ENCODE results near the gene RGL1.
"Not testable (repeated sequence)": the region's sequence is repeated elsewhere in the genome, so short reads cannot be mapped to it uniquely, and the experiment has no call there.

RGL1 gene

DNA sequence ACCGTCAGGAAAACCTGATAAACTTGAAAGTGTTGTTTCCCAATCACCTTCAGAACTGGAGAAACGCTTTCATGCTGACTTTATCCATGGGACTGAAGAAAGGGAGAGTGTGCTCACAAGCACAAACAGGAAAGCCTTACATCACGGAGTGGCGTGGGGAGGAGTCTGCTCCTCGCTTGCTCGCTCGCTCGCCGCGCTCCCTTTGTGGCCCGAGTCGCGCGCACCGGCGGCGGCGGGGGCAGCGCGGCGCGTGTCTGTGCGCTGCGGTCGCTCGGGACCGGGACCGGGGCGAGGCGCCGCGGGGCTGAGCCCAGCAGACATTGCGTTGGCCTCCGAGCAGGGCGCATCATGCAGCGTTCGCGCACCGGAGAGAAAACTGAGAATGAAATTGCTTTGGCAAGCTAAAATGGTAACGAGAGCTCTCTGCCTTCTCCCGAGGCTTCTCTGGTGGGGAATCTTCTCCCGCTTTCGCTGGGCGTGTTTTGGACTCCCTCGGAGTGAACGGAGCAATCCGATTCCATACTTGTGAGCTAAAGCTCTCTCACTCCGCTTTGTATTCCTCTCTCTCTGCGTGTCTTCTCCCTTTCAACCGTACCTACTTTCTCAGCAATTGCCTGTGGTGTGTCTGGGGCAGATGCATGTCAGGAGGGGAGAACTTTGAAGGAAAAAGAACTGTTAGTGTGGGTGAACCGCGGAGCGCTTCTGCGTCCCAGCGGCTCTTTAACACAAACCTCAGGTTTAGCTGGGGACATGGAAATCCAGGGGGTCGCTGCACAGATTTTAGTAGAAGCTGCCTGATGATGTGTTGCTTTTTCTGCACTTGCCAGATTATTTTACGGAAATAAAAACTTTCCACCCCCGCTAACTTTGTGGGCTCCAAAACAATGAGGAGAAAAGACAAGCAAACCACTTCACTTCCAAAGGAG, at the start of gene RGL1:
Gene RGL1, plus strand, starts transcription at position 205 of the 926 bp plus-strand sequence. Its CDS starts 178 bp downstream, at position 383.
- no peak for DNase-seq (ENCODE audit: low read depth in 2 of 2)

- DNase-seq (ENCODE audit: low read depth in 2 of 2), result no peak
Observed at GRCh38 chr1:183756326-183756725, 48.6 kb upstream of the RGL1 start.

DNA sequence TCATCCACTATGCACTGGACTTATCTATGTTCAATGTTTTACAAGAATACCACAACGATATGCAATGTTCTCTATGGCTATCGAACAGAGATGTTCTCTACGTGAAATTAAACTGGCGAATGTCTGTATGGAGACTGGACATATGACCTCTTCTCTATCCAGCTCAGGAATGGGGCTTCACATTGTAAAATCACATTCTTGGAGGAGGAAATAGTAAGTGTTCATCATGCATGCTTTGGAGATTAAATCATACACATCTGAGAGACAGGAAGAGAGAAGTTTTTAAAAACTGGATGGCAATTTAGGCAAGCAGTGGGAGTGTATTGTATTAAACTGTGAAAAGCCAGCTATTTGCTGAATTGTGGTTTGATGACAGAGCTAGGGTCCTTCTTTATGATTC, 47.9 kb upstream of the RGL1 start:
- no peak for DNase-seq (ENCODE audit: low read depth in 2 of 2)

- no peak for DNase-seq (ENCODE audit: low read depth in 2 of 2)
Observed at GRCh38 chr1:183758913-183759312, 46.0 kb upstream of the RGL1 start.

DNA sequence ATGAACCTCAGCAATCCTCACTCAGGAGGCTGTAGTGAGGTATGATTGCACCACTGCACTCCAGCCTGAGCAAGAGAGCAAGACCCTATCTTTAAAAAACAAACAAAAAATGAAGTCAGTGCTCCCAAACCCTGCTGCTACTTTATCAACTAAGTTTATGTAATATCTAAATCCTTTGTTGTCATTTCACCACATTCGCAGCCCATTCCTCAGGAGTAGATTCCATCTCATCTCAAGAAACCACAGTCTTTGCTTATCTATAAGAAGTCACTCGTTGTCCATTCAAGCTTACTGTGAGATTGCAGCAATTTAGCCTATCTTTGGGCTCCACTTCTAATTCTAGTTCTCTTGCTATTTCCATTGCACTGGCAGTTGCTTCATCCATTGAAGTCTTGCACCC, 44.3 kb upstream of the RGL1 start:
- no peak for DNase-seq (ENCODE audit: low read depth in 2 of 2)

DNA sequence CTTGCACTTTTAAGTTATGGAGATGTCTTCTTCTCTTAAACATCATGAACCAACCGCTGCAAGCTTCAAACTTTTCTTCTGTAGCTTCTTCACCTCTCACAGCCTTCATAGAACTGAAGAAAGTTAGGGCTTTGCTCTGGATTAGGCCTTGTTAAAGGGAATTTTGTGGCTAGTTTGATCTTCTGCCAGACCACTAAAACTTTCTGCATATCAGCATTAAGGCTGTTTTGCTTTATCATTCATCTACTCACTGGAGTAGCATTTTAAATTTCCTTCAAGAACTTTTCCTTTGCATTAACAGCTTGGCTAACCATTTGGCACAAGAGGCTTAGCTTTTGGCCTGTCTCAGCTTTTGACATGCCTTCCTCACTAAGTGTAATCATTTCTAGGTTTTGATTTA, 43.0 kb upstream of the RGL1 start:
- no peak for DNase-seq (ENCODE audit: low read depth in 2 of 2)

DNA sequence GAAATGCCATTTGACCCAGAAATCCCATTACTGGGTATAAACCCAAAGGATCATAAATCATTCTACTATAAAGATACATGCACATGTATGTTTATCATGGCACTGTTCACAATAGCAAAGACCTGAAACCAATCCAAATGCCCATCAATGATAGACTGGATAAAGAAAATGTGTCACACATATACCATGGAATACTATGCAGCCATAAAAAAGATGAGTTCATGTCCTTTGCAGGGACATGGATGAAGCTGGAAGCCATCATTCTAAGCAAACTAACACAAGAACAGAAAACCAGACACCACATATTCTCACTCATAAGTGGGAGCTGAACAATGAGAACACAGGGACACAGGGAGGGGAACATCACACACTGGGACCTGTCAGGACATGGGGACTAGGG, 42.1 kb upstream of the RGL1 start:
- not testable (repeated sequence) for DNase-seq (ENCODE audit: low read depth in 2 of 2)

DNA sequence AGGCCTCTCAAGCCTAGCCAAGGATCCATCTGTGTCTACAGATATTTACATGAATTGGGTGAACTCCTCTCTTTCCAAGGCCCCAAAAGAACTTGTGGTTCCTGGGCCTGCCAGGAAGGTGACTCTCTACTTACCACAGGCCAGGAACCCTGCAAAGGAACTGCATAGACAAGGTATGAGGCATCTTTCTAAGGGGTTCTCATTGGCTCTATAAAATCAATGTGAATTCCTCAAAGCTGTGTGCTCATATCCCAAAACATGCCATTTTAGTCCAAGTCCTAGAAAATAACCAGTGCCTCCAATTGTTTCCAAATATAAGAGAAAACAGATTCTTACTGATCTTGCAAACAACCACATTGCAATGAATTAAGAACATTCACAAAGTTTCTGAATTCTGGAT, 39.9 kb upstream of the RGL1 start:
- no peak for DNase-seq (ENCODE audit: low read depth in 2 of 2)

DNA sequence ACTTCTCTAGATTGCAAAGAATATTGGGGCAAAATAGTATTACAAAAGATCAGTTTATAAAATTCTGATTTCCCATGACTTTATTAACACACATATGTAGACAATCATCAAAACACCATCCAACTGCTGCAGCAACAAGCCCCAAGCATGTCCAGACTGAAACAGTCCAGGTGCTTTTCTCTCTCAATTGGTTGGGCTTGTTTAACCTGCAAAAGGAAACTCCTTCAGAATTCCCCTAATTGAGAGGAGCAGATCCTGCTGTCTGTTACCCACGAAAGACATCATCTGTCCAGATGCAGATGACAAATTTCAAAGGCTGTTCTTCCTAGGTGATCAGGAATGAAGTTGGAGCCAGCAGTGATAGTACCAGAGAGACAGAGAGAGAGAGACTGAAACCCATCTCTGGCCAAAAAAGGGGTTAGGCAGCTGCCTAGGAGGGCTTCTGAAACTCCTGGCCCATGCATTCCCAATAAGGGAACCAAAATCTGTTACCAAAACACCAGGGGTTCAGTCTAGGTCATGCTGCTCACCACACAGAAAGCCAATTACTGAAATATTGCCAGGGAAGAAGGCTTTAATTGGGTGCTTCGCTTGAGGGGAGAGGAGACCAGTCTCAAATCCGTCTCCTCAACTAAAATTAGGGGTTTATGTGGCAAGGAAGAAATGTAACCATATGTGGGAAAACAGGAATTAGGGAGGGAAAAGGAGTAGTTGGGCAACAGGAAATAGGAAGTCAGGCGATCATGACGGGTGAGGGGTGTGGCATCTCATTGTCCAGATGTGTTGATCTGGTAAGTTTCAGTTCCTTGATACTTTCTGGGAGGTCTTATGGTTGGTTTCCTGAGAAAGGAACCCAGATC, 34.7 kb upstream of the RGL1 start:
- no peak for DNase-seq (ENCODE audit: low read depth in 2 of 2)

DNA sequence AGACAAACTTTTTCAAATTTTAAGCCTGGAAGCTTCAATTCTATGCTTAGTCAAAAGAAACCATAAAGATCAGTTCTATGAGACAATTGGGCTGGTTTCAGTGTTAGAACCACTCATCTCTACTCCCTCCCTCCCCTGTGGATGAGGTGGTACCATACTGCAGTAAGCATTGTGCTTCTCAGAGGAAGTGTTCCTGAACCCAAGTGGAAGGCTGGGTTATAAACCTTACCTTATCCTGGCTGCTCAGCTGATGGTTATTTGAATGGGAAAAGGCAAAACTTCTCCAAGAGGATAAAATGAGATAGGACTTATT, 34.1 kb upstream of the RGL1 start:
- DNase-seq (ENCODE audit: low read depth in 2 of 2), result no peak

DNA sequence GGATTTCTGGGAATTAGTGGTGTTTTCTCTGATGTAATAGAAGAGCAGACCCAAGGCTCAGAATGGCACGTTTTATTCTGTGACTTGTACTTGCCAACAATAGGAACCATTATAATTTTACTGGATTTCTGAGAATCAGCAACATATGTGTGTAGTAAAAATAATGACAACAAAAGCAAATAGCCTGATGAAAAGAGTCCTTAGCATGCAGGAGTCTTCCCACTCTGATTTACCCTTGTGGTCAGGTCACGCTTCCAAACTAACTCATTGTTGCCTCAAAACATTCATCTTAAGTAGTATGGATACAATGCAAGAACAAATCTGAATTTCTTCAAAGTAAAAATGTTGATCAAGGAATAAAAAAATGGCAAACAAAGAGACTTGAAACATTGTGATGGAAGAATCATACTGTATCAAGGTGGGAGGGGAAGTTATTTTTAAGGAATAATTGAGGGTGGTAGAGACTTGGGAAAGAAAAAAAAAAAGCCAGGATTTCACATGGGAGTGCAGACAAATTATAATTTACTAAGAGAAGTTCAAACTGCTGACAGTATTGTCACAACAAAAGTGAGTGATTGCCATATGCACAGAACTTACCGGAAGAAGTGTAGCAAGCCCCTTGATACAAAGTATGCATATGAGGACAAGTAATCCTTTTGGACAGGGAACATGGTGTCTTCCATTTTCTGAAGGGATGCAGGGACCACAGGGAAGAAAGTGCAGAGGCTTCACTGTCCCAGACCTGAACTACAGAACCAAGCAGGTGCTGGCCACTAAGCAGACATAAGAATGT, 31.2 kb upstream of the RGL1 start:
- DNase-seq (ENCODE audit: low read depth in 2 of 2), result no peak

- no peak for DNase-seq (ENCODE audit: low read depth in 2 of 2)
Observed at GRCh38 chr1:183774938-183775337, 30.0 kb upstream of the RGL1 start.

DNA sequence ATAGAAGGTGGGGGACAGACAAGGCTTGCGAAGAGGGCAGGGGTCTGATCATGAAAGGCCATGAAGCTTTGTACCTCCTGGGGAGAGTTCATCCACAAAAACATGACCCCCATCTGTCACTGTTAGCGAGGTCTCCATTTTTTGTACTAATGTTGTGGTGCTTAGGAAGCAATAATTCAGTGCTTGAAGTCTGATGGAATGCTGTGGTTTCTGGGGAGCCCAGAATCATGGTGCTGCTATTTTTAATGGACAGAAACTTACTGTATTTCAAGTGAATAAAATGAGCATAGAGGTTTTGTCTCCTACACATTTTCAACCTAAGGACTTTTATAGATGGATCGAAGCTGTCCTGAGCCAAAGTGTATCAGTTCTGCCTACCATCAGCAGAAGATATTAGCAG, 28.2 kb upstream of the RGL1 start:
- DNase-seq (ENCODE audit: low read depth in 2 of 2), result no peak

GRCh38 chr1:183777328-183777727, 27.6 kb upstream of the RGL1 start:
- DNase-seq (ENCODE audit: low read depth in 2 of 2), result no peak

DNA sequence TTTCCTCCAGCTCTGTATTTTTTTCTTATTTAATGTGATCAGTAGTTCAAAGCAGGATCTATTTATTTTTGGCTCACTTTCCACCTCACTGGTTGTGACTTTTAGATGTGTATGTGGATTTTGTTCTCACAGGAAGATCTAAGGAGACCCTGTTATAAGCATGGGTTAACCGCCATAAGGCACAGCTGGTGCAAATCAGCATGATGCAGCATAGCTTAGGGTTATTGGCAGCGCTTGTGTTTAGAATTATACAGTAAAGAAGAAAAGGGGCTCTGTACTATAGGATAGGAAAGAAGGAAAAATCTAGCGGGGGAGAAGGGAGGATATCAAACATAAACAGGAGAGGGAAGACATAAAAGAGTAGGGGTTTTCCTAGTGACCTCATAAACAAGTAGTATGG, 26.9 kb upstream of the RGL1 start:
- no peak for DNase-seq (ENCODE audit: low read depth in 2 of 2)

- no peak for DNase-seq (ENCODE audit: low read depth in 2 of 2)
Observed at GRCh38 chr1:183778568-183779433, 26.1 kb upstream of the RGL1 start.

- DNase-seq (ENCODE audit: low read depth in 2 of 2), result no peak
Observed at GRCh38 chr1:183780159-183780558, 24.8 kb upstream of the RGL1 start.

GRCh38 chr1:183780757-183781156, 24.2 kb upstream of the RGL1 start:
- no peak for DNase-seq (ENCODE audit: low read depth in 2 of 2)

GRCh38 chr1:183783342-183783741, 21.6 kb upstream of the RGL1 start:
- DNase-seq (ENCODE audit: low read depth in 2 of 2), result no peak

GRCh38 chr1:183783767-183784637, 20.9 kb upstream of the RGL1 start:
- no peak for DNase-seq (ENCODE audit: low read depth in 2 of 2)

All from stimulated activated CD8-positive, alpha-beta memory T cell treated with anti-CD3 and anti-CD28 coated beads, Interleukin-2, amount 100 ng/mL, for 1 hour (primary cell).